Hepatocyte (in vitro differentiated cells): Measurements from ENCODE around the gene RELCH.

ENCODE experiments used
- CTCF ChIP-seq: fragments of 200-600 bp; sonication (generic); IDR thresholded peaks from 2 replicates; pipeline ENCODE4 v1.5.1; 2016; ENCODE audit warnings: antibody characterized with exemption, mild to moderate bottlenecking; ENCODE audit not compliant: poor library complexity
- EZH2 ChIP-seq: fragments of 200-600 bp; sonication (generic); IDR thresholded peaks from 2 replicates; pipeline ENCODE4 v1.6.1; 2016; ENCODE audit warnings: antibody characterized with exemption, mild to moderate bottlenecking, borderline replicate concordance
- EZH2phosphoT487 ChIP-seq: fragments of 200-600 bp; sonication (generic); IDR thresholded peaks from one replicate; pipeline ENCODE4 v1.6.1; 2018; ENCODE audit warnings: antibody characterized with exemption, mild to moderate bottlenecking, low read depth, moderate library complexity; ENCODE audit not compliant: unreplicated experiment, severe bottlenecking

DNA sequence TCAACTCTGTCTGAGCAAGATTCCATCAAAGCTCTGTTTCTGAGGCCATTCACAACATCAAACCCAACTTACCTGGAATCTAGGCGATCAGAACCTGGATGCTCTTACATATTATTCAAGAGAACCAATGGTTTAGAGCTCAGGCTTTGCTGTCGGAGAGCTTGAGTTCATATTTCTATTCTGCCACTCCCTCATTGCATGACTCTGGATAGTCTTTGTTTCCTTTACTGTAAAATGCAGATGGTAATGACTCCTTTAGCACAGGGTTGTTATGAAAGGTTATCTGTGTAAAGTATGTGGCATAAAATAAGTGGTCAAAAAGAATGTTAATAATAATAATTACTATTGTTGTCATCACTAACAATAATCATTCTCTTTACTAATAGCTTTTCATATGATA lies 12.6 kb downstream of the RELCH start:
- TF ChIP-seq CTCF (no peak), EZH2 (no peak), EZH2phosphoT487 (no peak)
